ENCODE measurements around the gene EFCAB11. TPM values are rescaled to one million over a fixed set of nuclear protein-coding genes. Genes with fewer than 3 reads are reported as not detected.

EFCAB11 gene
- total and polyA plus RNA-seq, 8 donors: 5.3 to 13.9 (median 11.3) TPM

DNA sequence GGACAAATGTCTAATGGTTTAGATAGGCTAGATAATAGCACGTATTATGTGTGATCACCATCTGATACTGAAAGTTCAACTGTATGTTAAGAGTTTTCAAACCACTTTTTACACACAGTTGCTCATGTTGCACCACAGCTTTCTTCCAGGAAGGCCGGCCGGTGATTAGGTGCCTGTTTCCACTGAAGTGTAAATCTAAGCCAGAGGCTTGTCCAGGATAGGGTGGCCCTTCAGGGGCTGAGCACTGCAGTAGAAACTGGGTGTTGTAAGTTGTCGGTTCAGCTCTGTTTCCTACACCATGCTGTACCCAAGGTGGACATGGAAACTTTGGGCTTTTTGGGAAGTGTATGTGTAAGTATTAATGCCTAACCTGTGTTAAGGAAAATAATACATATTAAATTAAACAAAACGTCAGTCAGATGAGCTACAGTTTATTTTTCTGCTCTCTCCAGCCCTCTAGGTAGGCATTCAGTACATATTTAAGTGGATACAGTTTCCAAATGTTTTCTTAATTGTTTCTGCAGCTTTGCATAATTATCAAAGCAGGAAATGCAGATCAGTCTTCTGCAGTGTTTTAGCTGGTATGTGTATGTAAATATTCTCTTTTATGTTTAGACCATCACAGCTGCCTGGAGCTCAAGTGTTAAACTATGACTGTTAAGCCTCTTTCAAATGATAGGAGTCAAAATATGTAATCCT lies 32.1 kb upstream of the EFCAB11 start:
- ATAC-seq (no peak), DNase-seq (no peak)
- H3K9me3 ChIP-seq: no peaks in the 10 kb centered on the region
- H3K27me3 ChIP-seq: no peaks in the 10 kb centered on the region
- intact Hi-C loops (cut with DNase I): no loop called here
- H3K4me1 ChIP-seq: no peaks in the 10 kb centered on the region
- H3K36me3 ChIP-seq: peaks cover 0 to 51% of the 10 kb centered on the region in 2 donors
- TF ChIP-seq CTCF (IDR thresholded peaks at IDR 0.05): no peak
- H3K4me3 ChIP-seq: no peak overlapping the region
- no peak overlapping the region for H3K27ac ChIP-seq

- Histone ChIP-seq H3K27ac (no peak overlapping the region), H3K9me3 (no peaks in the 10 kb centered on the region), H3K27me3 (no peaks in the 10 kb centered on the region), H3K36me3 (peaks cover 0 to 71% of the 10 kb centered on the region in 2 donors), H3K4me3 (no peak overlapping the region), H3K4me1 (no peaks in the 10 kb centered on the region)
- DNase-seq (no peak), ATAC-seq (no peak)
- intact Hi-C loops (cut with DNase I): no loop called here
- no peak for TF ChIP-seq CTCF (IDR thresholded peaks at IDR 0.05)
These were observed 28.8 kb upstream of the EFCAB11 start for GRCh38 chr14:89983375-89983774.

DNA sequence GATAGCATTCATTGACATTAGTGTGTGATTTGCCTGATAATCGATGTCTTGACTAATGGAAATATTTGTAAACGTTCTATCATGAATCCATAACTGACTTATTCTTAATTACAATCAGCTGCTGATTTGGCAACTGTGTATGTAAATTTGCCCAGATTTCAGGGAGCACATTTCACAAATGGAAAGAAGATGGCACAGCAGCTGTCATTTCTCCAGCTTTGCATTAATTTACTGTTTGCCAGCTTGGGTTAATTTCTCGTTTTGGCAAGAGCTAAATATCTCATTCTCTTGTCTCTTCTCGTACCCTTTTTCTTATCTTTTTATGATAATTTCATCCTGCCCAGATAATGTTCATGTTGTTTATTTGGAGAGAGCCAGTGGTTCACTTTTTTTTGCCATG lies 24.1 kb upstream of the EFCAB11 start:
- ATAC-seq: no peak
- intact Hi-C loops (cut with DNase I): loop anchor here in 1 of 2 donors (10.0 kb wide), 1 partner anchor 256 kb away; no protein-coding TSS in a partner anchor

DNA sequence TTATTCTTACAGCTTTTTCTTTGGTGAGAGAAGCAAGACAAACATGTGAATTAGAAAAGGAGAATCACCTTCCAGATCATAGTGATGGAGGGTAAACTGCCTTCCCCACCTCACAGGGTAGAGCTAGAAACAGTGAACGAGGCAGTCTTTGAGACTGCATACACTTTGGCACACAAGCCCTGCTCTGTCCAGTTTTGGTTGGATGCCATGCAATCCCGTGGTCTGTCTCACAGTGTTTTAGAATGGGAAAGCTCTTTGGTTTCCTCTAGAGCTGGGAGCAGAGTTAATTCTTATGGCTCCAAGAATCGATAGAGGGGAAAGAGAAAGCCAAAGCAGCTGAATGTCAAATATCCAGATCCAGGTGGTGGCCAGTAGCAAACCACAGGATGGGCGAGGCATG lies 23.1 kb upstream of the EFCAB11 start:
- Histone ChIP-seq H3K27me3 (peaks cover 0 to 1% of the 10 kb centered on the region in 2 donors), H3K4me3 (no peak overlapping the region), H3K4me1 (peaks cover 0 to 15% of the 10 kb centered on the region in 2 donors), H3K9me3 (no peaks in the 10 kb centered on the region), H3K36me3 (peaks cover 0 to 56% of the 10 kb centered on the region in 2 donors), H3K27ac (no peak overlapping the region)
- ATAC-seq (no peak), DNase-seq (no peak)
- intact Hi-C loops (cut with DNase I): loop anchor here in 1 of 2 donors (10.0 kb wide), 1 partner anchor 257 kb away; no protein-coding TSS in a partner anchor
- no peak for TF ChIP-seq CTCF (IDR thresholded peaks at IDR 0.05)

More for the DNA sequence above, 24.1 kb upstream of the EFCAB11 start:
- no peak overlapping the region for H3K4me3 ChIP-seq
- no peaks in the 10 kb centered on the region for H3K27me3 ChIP-seq
- H3K4me1 ChIP-seq: peaks cover 0 to 6% of the 10 kb centered on the region in 2 donors
- no peak for DNase-seq
- H3K27ac ChIP-seq: no peak overlapping the region
- TF ChIP-seq CTCF (IDR thresholded peaks at IDR 0.05): no peak
- peaks cover 0 to 62% of the 10 kb centered on the region in 2 donors for H3K36me3 ChIP-seq
- no peaks in the 10 kb centered on the region for H3K9me3 ChIP-seq

GRCh38 chr14:89973234-89973823 lies 18.8 kb upstream of the EFCAB11 start:
- Histone ChIP-seq H3K27me3 (peaks cover 0 to 26% of the 10 kb centered on the region in 2 donors), H3K4me1 (peaks cover 0 to 15% of the 10 kb centered on the region in 2 donors), H3K27ac (no peak overlapping the region), H3K36me3 (peaks cover 0 to 48% of the 10 kb centered on the region in 2 donors), H3K4me3 (no peak overlapping the region), H3K9me3 (no peaks in the 10 kb centered on the region)
- TF ChIP-seq CTCF (IDR thresholded peaks at IDR 0.05): peak; percentile 78 to 86
- DNase-seq (peak in 2 of 4 donors; percentile 59 to 64), ATAC-seq (peak; percentile 95)
- intact Hi-C loops (cut with DNase I): loop anchor here in 1 of 2 donors (10.0 kb wide), 1 partner anchor 261 kb away; no protein-coding TSS in a partner anchor
